ENCODE measurements around the gene CD200R1L. TPM values are rescaled to one million over a fixed set of nuclear protein-coding genes. Genes with fewer than 3 reads are reported as not detected.

Gene CD200R1L
- total and polyA plus RNA-seq, 10 donors = not detected

- H3K4me1 ChIP-seq = peaks cover 0 to 15% (median 4%) of the 10 kb centered on the region in 6 donors
- H3K36me3 ChIP-seq = no peaks in the 10 kb centered on the region
- DNase-seq = no peak
- H3K9me3 ChIP-seq = peaks cover 0 to 3% (median 0%) of the 10 kb centered on the region in 8 donors
- no peak overlapping the region for H3K27ac ChIP-seq
- no peaks in the 10 kb centered on the region for H3K27me3 ChIP-seq (replicated peaks in 1 of 7)
- TF ChIP-seq CTCF (IDR thresholded peaks at IDR 0.05 in 8 of 11, conservative IDR thresholded peaks at IDR 0.05 in 3 of 11) (no peak), POLR2A (IDR thresholded peaks at IDR 0.05) (no peak), POLR2AphosphoS5 (IDR thresholded peaks at IDR 0.05) (no peak)
- 72 to 90% (median 81%) methylated on average over 3 of the region's 3 CpGs for WGBS, 5 donors
- intact Hi-C loops (cut with DNase I; ENCODE audit: low total_unique reads) = no loop called here
- no peak overlapping the region for H3K4me3 ChIP-seq
These were observed 24.3 kb downstream of the CD200R1L start for GRCh38 chr3:112822064-112823055.

DNA sequence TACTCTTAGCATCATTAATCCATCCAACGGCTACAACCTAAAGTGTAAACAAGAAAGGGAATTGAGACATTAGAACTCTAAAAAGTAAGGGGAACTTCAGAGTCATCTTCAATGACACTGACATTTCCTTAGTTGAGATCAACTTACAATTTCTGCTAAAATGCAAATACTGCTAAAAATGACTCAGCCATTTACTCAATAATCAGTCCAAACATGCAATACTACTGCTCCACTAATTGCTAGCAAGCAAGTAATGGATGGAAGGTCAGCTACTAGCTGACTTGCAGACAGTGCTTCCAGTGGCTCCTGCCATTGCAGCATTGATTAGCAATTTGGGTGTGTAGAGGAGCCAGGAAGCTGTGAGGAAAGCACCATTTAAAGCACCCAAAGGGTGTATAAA lies 28.4 kb downstream of the CD200R1L start:
- TF ChIP-seq POLR2AphosphoS5 (IDR thresholded peaks at IDR 0.05) (no peak), POLR2A (IDR thresholded peaks at IDR 0.05) (no peak), CTCF (IDR thresholded peaks at IDR 0.05 in 8 of 11, conservative IDR thresholded peaks at IDR 0.05 in 3 of 11) (no peak)
- no peaks in the 10 kb centered on the region for H3K36me3 ChIP-seq
- peaks cover 0 to 3% (median 0%) of the 10 kb centered on the region in 8 donors for H3K9me3 ChIP-seq
- no peak for DNase-seq
- intact Hi-C loops (cut with DNase I; ENCODE audit: low total_unique reads) = no loop called here
- whole genome bisulfite sequencing, 5 donors = 43 to 79% (median 67%) methylated on average over 1 of the region's 1 CpG
- peaks cover 4 to 37% (median 15%) of the 10 kb centered on the region in 6 donors for H3K4me1 ChIP-seq
- H3K27me3 ChIP-seq (replicated peaks in 1 of 7) = no peaks in the 10 kb centered on the region
- peak overlapping the region in 4 of 8 donors; percentile 41 to 68 (median 58) for H3K27ac ChIP-seq
- H3K4me3 ChIP-seq = no peak overlapping the region

DNA sequence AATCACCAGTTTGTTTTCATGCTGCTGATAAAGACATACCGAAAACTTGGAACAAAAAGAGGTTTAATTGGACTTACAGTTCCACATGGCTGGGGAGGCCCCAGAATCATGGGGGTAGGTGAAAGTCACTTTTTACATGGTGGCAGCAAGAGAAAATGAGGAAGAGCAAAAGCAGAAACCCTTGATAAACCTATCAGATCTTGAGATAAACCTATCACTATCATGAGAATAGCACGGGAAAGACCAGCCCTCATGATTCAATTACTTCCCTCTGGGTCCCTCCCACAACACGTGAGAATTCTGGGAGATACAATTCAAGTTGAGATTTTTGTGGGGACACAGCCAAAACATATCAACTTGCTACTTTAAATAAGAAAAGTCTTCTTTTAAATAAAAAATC lies 28.9 kb downstream of the CD200R1L start:
- Histone ChIP-seq H3K4me3 (no peak overlapping the region), H3K4me1 (peaks cover 6 to 41% (median 17%) of the 10 kb centered on the region in 6 donors), H3K36me3 (no peaks in the 10 kb centered on the region), H3K27ac (peak overlapping the region in 4 of 8 donors; percentile 41 to 68 (median 58)), H3K9me3 (peaks cover 0 to 3% (median 0%) of the 10 kb centered on the region in 8 donors), H3K27me3 (replicated peaks in 1 of 7) (no peaks in the 10 kb centered on the region)
- DNase-seq = no peak
- 23 to 47% (median 35%) methylated on average over 3 of the region's 3 CpGs for WGBS, 5 donors
- intact Hi-C loops (cut with DNase I; ENCODE audit: low total_unique reads) = no loop called here
- no peak for TF ChIP-seq POLR2AphosphoS5 (IDR thresholded peaks at IDR 0.05)
- TF ChIP-seq CTCF (IDR thresholded peaks at IDR 0.05 in 8 of 11, conservative IDR thresholded peaks at IDR 0.05 in 3 of 11) = no peak
- TF ChIP-seq POLR2A (IDR thresholded peaks at IDR 0.05) = no peak

- no peak for DNase-seq
- intact Hi-C loops (cut with DNase I; ENCODE audit: low total_unique reads) = no loop called here
- no peak for TF ChIP-seq CTCF (IDR thresholded peaks at IDR 0.05 in 8 of 11, conservative IDR thresholded peaks at IDR 0.05 in 3 of 11)
- no peak for TF ChIP-seq POLR2AphosphoS5 (IDR thresholded peaks at IDR 0.05)
- no peak for TF ChIP-seq POLR2A (IDR thresholded peaks at IDR 0.05)
- no peak overlapping the region for H3K4me3 ChIP-seq
- no peaks in the 10 kb centered on the region for H3K36me3 ChIP-seq
- peak overlapping the region in 2 of 8 donors; percentile 67 to 68 for H3K27ac ChIP-seq
- H3K27me3 ChIP-seq (replicated peaks in 1 of 7) = no peaks in the 10 kb centered on the region
- peaks cover 6 to 47% (median 20%) of the 10 kb centered on the region in 6 donors for H3K4me1 ChIP-seq
- peaks cover 0 to 3% (median 0%) of the 10 kb centered on the region in 8 donors for H3K9me3 ChIP-seq
These were observed 29.4 kb downstream of the CD200R1L start for GRCh38 chr3:112817271-112817670.

All from spleen (tissue), 11 donors.